ENCODE results near the gene USPL1.
"Not testable (repeated sequence)": the region's sequence is repeated elsewhere in the genome, so short reads cannot be mapped to it uniquely, and the experiment has no call there.

Gene USPL1

DNA sequence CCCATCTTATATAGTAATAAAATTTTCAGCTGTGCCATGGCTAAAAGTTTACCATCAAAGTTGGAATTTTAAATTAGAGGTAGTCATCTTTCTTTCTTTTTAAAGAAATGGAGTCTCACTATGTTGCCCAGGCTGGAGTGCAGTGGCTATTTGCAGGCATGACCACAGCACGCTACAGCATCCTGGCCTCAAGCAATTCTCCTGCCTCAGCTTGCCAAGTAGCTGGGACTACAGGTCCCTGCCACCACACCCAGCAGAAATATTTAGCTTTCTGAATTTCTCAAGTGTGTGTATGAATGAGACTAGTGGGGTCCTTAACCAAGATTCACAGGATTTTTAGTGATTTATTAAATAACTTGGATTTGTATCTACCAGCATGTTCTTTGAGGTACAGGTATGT lies 30.5 kb upstream of the USPL1 start:
- Mint-ChIP-seq H3K27me3 (ENCODE audit: low read depth, poor library complexity) (peaks cover 9% of the 10 kb centered on the region), H3K27ac (no peak overlapping the region), H3K4me1 (no peaks in the 10 kb centered on the region), H3K36me3 (ENCODE audit: low read depth) (no peaks in the 10 kb centered on the region), H3K4me3 (no peak overlapping the region), H3K9me3 (no peaks in the 10 kb centered on the region)
- TF ChIP-seq, protein P1, sequence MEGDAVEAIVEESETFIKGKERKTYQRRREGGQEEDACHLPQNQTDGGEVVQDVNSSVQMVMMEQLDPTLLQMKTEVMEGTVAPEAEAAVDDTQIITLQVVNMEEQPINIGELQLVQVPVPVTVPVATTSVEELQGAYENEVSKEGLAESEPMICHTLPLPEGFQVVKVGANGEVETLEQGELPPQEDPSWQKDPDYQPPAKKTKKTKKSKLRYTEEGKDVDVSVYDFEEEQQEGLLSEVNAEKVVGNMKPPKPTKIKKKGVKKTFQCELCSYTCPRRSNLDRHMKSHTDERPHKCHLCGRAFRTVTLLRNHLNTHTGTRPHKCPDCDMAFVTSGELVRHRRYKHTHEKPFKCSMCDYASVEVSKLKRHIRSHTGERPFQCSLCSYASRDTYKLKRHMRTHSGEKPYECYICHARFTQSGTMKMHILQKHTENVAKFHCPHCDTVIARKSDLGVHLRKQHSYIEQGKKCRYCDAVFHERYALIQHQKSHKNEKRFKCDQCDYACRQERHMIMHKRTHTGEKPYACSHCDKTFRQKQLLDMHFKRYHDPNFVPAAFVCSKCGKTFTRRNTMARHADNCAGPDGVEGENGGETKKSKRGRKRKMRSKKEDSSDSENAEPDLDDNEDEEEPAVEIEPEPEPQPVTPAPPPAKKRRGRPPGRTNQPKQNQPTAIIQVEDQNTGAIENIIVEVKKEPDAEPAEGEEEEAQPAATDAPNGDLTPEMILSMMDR (IDR thresholded peaks at IDR 0.05), result no peak
- no peak for DNase-seq

DNA sequence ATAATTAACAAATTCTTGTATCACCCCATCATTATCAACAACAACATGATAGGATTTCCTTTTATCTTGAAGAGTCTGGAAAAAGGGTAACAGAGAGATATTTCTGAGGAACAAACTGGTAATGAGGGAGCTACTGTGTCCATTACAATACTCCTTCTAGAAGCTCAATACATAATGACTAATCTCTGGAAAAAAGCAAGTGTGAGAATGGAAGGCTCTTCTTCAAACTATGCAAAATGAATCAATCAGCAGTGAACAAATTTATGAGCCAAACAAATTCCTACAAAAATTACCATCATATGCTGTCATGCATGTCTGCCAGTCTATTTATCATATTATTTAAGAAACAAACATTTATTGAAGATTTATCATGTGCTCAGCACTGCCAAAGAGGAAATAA lies 30.0 kb upstream of the USPL1 start:
- Mint-ChIP-seq H3K36me3 (ENCODE audit: low read depth) (no peaks in the 10 kb centered on the region), H3K4me3 (no peak overlapping the region), H3K27me3 (ENCODE audit: low read depth, poor library complexity) (peaks cover 5% of the 10 kb centered on the region), H3K27ac (no peak overlapping the region), H3K9me3 (no peaks in the 10 kb centered on the region), H3K4me1 (no peaks in the 10 kb centered on the region)
- no peak for DNase-seq
- TF ChIP-seq, protein P1 (IDR thresholded peaks at IDR 0.05), result no peak

DNA sequence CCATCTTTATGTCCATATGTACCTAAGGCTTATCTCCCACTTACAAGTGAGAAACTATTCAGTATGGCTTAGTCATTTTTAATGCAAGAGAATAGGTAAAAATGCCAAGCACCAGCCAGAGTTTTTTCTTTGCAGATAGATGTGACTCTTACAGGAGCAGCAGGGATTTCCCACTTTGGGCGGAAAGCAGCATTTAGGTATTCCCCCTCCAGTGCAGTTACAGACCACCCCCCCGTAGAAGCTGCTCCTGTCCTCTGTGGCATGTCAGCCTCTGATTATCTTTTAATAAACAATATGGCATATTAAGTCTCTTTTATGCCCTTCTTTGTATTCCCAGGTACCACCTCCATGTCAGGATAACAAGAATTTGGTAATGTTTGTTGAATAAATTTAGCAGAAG lies 24.7 kb upstream of the USPL1 start:
- Mint-ChIP-seq H3K9me3 (no peaks in the 10 kb centered on the region), H3K36me3 (ENCODE audit: low read depth) (peaks cover 10% of the 10 kb centered on the region), H3K27ac (no peak overlapping the region), H3K4me3 (no peak overlapping the region), H3K4me1 (no peaks in the 10 kb centered on the region), H3K27me3 (ENCODE audit: low read depth, poor library complexity) (no peaks in the 10 kb centered on the region)
- DNase-seq, result no peak
- TF ChIP-seq, protein P1 (IDR thresholded peaks at IDR 0.05), result no peak

DNA sequence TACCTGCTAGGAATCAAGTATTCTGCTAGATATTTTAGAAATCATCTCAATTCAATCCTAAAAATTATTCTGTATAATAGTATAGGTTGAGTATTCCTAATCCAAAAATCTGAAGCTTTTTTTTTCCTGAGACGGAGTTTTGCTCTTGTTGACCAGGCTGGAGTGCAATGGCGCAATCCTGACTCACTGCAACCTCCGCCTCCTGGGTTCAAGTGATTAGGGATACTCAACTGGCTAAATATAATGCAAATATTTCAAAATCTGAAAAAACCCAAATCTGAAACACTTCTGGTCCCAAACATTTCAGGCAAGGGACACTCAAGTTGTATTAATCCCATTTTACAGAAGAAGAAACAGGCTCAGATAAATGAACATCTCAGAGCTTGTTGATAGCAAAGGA lies 17.2 kb upstream of the USPL1 start:
- peaks cover 7% of the 10 kb centered on the region for H3K9me3 Mint-ChIP-seq
- no peak overlapping the region for H3K4me3 Mint-ChIP-seq
- H3K36me3 Mint-ChIP-seq (ENCODE audit: low read depth), result peaks cover 16% of the 10 kb centered on the region
- DNase-seq, result no peak
- H3K4me1 Mint-ChIP-seq, result peaks cover 18% of the 10 kb centered on the region
- H3K27ac Mint-ChIP-seq, result no peak overlapping the region
- no peaks in the 10 kb centered on the region for H3K27me3 Mint-ChIP-seq (ENCODE audit: low read depth, poor library complexity)
- TF ChIP-seq, protein P1 (IDR thresholded peaks at IDR 0.05), result no peak

DNA sequence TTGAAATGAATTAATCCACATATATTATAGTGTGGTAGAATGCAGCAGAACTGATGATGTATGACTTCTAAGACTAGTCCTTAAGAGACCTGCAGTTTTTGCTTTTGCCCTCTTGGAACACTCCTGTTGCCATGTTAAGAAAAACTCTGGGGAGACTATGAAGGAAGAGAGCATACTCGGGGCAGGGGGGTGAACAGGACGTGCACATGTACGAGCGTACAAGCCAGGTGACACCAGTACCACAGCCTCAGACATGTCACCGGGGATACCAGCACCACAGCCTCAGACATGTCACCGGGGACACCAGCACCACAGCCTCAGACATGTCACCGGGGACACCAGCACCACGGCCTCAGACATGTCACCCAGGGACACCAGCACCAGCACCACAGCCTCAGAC lies 15.9 kb upstream of the USPL1 start:
- DNase-seq, result no peak
- TF ChIP-seq, protein P1 (IDR thresholded peaks at IDR 0.05), result no peak
- no peak overlapping the region for H3K4me3 Mint-ChIP-seq
- H3K9me3 Mint-ChIP-seq, result peaks cover 7% of the 10 kb centered on the region
- H3K27ac Mint-ChIP-seq, result no peak overlapping the region
- peaks cover 18% of the 10 kb centered on the region for H3K4me1 Mint-ChIP-seq
- peaks cover 18% of the 10 kb centered on the region for H3K36me3 Mint-ChIP-seq (ENCODE audit: low read depth)
- H3K27me3 Mint-ChIP-seq (ENCODE audit: low read depth, poor library complexity), result no peaks in the 10 kb centered on the region

DNA sequence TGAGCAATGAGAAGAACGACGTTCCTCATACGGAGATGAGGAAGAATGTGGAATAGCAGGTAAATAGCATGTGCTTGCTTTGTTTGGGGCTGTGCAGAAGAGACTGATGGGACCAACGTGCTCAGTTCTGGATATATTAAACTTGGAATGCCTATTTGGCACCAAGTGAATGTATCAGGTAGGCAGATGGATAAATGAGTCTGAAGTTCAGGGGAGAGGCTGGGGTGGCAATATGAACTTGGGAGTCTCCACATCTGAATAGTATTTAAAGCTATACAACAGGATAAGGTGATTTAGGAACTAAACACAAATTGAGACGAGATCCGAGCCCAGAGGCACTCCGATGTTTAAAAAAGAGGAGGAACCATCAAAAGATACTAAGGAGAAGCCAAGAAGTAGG lies 12.7 kb upstream of the USPL1 start:
- Mint-ChIP-seq H3K4me1 (peaks cover 18% of the 10 kb centered on the region), H3K27me3 (ENCODE audit: low read depth, poor library complexity) (peaks cover 4% of the 10 kb centered on the region), H3K4me3 (no peak overlapping the region), H3K9me3 (peaks cover 11% of the 10 kb centered on the region), H3K36me3 (ENCODE audit: low read depth) (peaks cover 36% of the 10 kb centered on the region), H3K27ac (no peak overlapping the region)
- TF ChIP-seq, protein P1 (IDR thresholded peaks at IDR 0.05), result no peak
- DNase-seq, result no peak

DNA sequence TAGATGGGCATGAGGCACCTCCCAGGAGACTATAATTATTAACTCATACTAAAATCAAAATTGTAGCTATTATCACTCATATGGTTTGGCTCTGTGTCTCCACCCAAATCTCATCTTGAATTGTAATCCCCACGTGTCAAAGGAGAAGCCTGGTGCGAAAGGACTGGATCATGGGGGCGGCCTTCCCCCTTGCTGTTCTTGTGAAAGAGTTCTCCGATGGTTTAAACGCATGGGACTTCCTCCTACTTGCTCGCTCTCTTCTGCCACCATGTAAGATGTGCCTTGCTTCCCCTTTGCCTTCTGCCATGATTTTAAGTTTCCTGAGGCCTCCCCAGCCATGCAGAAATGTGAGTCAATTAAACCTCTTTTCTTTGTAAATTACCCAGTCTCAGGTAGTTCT lies 10.5 kb upstream of the USPL1 start:
- H3K4me1 Mint-ChIP-seq, result peaks cover 23% of the 10 kb centered on the region
- not testable (repeated sequence) for H3K4me3 Mint-ChIP-seq; DNase-seq; H3K27ac Mint-ChIP-seq; H3K27me3 Mint-ChIP-seq (ENCODE audit: low read depth, poor library complexity)
- peaks cover 40% of the 10 kb centered on the region for H3K36me3 Mint-ChIP-seq (ENCODE audit: low read depth)
- peaks cover 11% of the 10 kb centered on the region for H3K9me3 Mint-ChIP-seq
